Regular cardiac myocyte (primary cell): ENCODE results near the gene TMEM163. TPM values are rescaled to one million over a fixed set of nuclear protein-coding genes. Genes with fewer than 3 reads are reported as not detected.

Experiments
- total RNA-seq: library from RNA; depleted of rRNA; stranded (reverse); fragments of >200 nt; gene quantifications from 2 replicates; pipeline ENCODE4 v1.2.3, GENCODE V29; 2014

TMEM163 gene
- total RNA-seq, result not detected in 2 replicates

DNA sequence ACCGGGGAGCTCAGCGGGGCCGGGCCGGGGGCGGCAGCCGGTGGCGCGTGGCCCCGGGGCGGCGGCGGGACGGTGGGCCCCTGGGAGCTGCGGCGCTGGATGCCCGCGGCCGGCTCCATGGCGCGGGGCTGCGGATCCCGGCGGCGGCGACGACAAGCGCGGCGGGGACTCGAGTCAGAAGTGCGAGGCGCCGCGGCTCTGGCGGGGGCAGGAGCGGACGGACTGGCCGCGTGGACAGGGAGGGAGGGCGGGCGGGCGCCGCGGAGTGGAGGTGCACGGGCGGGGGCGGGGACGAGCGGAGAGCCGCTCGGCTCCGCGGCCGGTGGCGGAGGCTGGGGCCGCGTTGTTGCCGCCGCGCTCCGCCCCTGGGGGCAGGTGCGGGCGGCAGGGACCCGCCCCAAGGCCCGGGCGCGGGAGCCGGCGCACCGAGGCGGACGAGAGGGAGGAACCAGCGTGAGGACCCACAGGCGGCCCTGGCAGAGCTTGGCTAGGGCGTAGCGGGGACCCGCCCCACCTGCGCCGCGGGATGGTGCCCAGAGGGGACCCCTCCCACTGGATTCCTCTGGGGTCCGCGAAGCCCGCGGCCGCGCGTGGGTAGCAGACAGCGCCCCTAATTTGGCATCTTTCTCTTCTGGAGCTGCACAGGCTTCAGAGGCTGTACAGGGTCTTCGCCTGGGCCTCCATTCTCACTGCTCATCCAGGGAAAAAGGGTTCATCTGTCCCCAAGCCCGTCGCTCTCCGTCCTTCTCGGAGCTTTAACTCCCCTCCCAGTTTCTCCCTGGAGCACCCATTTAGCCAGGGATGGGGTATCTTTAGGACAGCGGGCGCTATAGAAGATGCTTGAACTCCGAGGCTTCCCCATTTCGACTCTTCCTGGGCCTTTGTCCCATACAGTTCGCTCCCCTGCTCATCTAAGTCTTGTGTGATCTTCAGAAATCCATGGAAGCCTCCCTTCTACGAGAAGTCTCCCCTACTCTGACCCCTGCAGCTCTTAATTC is at the start of gene TMEM163:
TSS of gene TMEM163 (minus strand) at position 184 of the 998 bp plus-strand sequence.

Other genes with a start within 250 kb of the TMEM163 start
- 0.28 TPM in 1 of 2 replicates, not detected in the other for gene ACMSD, start 119.6 kb upstream of the TMEM163 start, total RNA-seq
- gene CCNT2, start 199.8 kb upstream of the TMEM163 start, total RNA-seq, result 18.8 and 23.7 TPM in 2 replicates